GM18861 (cell line): ENCODE measurements around the gene LRRC40.
"Not testable (repeated sequence)": the region's sequence is repeated elsewhere in the genome, so short reads cannot be mapped to it uniquely, and the experiment has no call there.

Experiments used
- ATAC-seq: cut with Tn5 transposase; IDR thresholded peaks from one replicate; pipeline ENCODE4 v1.9.1; 2021; ENCODE audit not compliant: unreplicated experiment

LRRC40 gene

DNA sequence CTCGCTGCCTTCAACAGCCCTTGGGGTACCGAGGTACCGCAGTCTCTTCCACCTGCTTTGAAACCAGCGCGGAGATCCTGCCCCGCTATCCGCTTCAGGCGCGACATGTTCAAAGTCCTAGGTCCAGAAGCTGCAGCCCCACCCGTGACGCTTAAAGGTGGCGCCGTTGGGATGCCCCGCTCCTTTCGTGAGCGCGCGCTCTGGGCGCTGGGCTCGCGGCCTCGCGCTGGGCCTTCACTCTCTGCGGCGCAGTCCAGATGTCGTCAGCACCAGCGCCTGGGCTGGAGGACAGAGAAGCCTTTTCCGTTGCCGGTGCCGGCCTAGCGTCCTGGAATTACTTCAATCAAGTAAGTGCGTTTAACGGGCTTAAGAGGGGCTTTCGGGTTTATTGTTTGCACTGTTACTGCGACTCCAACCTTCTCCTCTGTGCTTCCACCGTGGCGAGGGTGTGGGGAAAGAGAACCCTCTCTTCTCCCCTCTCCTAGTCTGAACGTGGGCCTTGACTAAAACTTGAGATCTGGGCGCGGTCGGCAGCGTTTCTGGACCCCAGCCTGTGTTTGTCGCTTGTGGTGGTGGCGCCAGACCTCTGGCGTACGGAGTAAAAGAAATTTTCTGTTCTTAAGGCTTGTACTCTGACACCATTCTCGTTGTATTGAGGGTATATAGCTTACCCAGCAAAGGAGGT lies at the start of gene LRRC40:
LRRC40 (minus strand) TSS at position 146 of the 685 bp plus-strand sequence; CDS start at position 107, 39 bp downstream.
- ATAC-seq = peak; percentile 78

DNA sequence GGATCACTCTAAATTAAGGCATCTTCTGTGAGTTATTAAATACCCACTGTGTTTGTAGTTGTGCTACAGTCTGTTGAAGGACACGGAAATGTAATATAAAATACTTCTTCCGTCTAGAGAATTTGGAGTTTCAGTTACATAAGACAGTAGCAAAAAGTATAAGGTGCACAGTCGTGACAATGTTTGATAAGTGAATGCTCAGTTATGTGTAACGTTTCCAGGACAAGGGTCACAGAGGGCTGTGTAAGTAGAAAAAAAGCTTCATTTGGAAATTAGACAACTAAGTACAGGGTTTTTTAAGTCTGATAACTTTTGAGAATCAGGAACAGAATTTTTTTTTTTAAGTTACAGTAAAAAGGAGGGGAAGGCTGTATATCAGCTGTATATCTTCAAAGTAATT lies 43.4 kb upstream of the LRRC40 start:
- ATAC-seq = no peak

DNA sequence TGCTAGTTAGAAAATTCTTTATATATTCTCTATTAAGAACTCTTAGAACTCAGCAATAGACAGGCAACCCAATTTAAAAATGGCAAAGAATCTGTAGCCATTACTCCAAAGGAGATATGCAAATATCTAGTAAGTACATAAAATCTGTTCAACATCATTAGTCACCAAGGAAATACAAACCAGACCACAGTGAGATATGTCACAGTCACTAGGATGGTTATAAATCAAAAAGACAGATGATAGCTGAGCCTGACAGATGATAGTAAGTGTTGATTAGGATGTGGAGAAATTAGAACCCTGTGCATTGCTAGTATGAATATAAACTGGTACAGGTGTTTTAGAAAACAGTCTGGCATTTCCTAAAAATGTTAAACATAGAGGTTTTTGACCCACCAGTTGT lies 42.4 kb upstream of the LRRC40 start:
- no peak for ATAC-seq

DNA sequence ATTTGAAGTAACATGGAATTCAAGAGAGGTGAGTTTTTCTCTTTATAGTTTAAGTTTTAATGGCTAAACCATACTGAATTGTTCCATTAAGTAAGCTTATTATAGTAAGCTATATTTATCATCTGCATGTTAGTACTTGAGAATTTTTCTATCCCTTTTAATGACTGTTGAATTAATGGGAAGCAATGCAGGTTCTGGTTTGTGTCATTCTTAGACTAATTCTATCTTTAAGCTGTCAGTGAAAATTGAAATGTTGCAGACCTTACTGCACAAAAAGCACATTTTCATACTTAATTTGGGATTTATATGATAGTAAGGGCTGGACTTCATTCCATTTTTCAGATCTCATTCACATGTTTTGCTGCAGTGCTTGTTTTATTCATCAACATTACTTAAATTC lies 41.7 kb upstream of the LRRC40 start:
- ATAC-seq = no peak

DNA sequence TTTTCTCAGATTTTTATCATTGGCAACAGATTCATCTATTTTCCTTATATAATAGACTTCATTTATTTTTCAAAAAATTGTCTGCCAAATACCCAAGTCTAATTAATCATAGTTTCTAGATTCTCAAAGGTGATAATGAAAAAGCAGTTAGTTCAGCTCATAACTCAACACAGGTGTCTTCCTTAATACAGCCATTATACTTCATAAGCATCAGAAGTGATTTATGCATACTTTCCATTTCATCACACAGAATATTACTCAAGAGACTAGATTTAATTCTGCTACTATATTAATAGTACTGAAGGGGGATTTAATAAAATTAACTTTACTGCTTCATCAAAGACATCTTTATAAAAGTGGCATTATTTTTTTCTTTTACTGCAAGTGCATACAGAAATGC lies 34.6 kb upstream of the LRRC40 start:
- no peak for ATAC-seq

DNA sequence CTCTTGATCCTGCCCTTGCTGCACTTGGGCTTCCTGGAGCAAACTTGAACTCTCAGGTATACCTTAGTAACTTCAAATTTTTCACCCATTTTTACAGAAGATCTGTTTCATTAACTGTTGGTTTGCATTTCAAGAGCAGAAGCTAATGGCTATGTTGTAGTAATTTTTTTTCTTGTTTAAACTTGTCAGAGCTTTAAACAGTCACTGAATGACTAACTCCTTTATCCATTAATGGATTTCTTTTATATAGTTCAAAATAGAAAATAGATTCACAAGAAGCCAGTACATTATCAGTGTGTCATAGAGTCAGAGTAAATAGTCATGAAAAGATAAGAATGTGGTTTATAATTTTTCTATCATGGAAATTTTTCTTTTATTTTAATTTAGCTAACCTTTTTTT lies 29.4 kb upstream of the LRRC40 start:
- ATAC-seq = no peak

DNA sequence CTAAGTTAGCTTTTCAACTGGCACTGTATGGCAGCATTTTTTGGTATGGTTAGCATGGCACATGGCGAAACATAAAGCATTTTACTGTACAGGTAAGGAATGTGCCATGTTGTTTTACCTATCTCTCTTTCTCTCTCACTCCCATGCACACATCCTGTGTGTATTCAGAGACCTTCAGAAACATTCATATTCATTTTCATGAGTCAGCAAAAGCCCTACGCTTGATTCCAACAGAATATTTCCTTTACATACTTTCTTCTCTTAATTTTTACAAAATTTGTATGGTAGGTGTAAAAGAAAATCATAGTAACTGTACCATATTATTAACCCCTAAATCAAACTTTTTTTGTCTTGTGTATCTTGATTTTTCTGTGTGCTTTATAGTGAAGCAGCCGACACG lies 26.1 kb upstream of the LRRC40 start:
- no peak for ATAC-seq

DNA sequence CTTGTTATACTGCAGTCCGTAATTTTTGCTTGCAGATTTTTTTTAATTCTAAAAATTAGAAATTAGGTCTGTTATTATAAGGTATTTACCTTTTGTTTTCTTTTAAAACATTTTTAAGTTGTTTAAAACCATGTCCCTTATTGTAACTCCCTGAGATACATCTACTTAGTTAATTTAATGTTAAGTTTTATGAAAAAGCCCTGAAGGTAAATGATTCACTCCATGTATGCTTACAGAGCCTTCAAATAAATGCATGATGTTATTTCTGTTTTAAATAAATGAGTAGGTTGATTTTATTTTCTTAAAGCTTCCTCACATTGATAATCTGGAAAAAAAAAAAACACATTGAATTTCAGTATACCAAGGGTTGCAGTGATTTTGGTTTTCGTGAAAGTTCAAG lies 23.3 kb upstream of the LRRC40 start:
- no peak for ATAC-seq

DNA sequence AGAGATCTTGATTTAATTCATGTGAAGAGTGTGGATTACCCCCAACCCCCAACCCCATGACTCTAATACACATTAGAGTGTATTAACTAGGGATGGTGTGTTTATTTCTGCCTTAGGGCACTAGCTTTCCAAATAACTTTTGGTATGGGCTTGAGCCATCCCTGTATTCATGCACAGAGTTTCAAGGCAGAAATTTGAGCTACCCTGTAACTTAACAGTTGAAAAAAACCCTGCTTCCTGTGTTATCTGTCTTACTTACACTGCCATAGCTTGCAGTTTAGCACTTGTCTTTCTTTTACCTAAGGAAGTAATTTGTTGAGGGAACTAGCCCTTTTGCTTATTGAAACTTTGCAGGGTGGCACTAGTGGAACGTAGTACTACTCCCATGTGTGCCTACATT lies 22.1 kb upstream of the LRRC40 start:
- no peak for ATAC-seq

DNA sequence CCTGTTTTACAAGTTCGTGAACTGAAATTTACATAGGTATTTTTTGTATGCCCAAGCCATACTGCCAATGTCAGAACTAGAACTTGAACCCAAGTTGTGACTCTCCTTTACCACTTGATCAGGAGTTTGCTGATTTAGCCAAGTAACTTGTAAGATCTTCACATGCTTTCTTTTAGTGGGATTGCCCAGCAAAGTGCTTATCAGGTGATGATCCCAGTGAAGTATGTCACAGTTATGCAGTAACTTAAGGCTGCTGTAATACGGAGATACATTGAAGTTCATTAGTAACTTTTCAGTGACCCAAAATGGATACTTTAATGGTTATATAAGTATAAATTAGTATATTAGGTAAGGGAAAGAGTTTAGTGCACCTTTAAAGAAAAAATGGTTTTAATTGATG lies 19.6 kb upstream of the LRRC40 start:
- no peak for ATAC-seq

DNA sequence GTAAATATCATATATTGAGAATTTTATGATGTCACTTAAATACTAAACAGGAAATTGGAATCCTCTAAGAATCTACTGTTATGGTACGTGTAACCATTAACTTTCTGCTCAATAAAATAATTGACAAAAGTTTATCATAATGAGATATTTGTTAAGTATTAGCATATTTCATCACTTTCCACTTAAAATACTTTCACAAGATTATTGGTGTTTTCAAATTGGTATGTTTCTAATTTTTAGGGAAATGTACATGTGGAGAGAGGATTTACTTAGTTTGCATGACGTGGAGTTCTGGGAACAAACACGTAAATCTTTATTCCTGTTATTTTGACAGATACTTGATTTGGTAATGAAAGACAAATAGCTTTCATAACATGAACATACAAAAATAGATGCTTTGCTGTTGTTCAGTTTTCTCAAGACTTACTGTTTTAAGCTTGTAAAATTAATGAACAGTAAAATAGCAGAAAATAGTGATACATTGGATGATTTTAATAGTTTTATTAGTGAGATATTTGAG lies 17.4 kb upstream of the LRRC40 start:
- no peak for ATAC-seq

DNA sequence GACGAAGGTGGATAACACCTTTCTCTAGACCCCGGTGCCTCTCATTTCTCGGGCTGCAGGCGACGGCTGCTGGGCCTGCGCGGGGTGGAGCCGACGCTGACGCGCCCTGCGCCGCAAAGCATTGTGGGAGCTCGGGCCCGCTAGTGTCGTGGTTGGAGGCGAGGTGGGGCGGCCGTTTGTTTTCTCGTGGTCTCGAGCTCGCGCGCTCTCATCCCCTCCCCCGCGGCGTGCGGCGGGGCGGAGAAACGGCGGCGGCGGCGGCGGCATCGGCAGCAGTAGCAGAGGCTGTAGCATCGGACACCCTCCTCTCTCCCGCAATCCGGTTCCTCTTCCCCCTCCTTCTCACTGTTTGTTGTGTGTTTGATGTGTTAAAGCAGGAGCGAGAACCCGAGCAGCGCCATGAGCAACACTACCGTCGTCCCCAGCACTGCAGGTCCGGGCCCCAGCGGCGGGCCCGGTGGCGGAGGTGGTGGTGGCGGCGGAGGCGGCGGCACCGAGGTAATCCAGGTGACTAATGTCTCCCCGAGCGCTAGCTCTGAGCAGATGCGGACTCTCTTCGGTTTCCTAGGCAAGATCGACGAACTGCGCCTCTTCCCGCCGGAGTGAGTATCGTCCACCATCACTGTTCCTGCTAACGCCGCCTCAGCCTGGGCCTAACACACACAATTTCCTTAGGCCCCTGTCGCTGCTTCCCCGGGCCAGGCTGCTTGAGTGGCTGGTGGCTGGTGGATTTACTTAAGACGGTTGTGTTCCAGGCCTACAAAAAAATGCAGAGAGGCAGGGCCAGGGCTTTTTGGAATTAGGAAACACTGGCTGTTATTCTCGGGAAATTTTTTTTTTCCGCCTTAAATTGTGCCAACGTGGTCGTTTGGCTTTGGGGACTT lies 16.1 kb upstream of the LRRC40 start, which contains the start of gene SRSF11:
SRSF11 (plus strand) TSS at position 143 of the 884 bp plus-strand sequence; CDS start at position 400, 257 bp downstream.
- ATAC-seq = peak; percentile 74

DNA sequence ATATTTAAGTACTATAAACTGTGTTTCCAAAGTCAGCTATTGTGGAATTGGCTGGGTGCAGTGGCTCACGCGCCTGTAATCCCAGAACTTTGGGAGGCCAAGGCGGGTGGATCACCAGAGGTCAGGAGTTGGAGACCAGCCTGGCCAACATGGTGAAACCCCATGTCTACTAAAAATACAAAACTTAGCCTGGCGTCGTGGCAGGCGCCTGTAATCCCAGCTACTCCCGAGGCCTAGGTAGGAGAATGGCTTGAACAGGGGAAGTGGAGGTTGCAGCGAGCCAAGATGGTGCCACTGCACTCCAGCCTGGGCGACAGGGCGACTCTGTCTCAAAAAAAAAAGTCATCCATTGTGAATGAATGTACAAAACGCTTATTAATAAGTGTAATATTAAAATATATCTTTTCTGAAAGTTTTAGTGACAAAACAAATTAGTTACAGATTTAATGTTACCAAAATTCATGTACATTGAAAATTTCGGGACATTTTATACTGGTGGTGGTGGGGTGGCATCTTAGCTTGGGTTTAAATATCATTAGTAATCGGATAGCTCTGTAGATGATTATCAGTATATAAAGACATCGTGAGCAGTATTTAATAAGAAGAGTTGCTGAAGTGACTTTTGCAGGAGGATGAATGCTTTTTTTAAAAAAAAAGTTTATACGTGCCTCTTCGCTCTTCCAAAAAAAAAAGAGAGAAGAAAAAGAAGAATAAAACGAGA lies 15.3 kb upstream of the LRRC40 start:
- ATAC-seq = peak; percentile 8

DNA sequence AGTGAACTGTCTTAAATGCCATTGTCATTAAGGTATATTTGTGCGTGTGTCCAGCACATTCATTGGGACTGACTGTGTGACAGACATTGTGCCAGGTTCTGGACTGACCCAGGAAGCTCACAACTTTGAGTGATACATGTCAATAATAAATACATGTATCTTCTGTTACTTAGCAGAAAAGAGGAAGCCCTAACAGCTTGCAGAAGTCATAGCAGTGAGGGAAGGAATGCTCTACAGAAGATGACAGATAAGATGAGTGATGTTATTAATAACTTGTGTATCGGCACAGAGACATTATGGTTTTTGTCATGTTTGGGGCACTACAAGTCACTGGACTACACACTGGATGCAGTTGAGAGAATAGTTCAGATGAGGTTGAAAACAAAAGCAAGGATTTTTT lies 14.6 kb upstream of the LRRC40 start:
- ATAC-seq = no peak

DNA sequence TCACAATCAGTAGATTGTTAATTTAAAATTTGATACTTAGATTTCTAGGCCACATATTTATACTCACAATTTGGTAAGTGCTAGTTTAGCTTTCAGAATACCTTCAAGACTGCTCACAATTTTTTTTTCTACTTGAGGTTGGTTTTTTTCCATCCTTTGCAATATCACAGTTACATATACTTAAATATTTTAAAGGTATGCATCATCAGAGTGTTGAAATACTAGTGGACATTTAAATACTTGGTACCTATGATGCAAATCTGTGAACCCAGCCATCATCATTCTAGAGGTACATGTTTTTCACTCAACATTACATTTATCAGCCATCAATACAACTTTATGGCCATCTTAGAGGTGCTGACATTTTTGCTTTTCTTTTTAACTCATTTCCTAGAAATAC lies 6.2 kb upstream of the LRRC40 start:
- ATAC-seq = no peak

DNA sequence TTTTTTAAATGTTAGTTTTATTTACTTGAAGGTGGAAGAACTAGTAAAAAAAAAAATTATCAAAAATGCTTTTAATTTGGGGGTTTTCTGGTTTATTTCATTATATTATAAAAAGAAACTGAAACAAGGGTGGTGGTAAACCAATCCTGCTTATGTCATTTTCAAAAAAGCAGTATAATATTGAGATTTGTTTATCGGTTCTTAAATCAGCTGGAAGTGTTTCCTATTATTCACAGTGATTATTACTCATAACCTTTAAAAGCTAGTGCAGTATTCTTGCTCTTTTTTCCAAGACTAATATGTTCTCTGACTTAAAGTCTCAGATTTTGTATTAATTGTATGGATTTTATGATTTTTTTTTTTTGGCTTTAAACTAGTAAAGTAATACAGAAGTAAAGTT lies 5.4 kb upstream of the LRRC40 start:
- ATAC-seq = no peak

DNA sequence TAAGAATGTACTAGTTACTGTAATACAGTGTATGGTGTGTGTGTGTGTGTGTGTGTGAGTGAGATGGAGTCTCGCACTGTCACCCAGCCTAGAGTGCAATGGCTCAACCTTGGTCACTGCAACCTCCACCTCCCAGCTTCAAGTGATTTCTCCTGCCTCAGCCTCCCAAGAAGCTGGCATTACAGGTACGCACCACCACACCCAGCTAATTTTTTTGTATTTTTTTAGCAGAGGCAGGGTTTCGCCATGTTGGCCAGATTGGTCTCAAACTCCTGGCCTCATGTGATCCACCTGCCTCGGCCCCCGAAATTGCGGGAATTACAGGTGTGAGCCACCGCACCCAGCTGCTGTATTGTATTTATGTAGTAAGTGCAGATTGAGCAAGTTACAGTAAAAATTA lies 2.9 kb upstream of the LRRC40 start:
- ATAC-seq = no peak

DNA sequence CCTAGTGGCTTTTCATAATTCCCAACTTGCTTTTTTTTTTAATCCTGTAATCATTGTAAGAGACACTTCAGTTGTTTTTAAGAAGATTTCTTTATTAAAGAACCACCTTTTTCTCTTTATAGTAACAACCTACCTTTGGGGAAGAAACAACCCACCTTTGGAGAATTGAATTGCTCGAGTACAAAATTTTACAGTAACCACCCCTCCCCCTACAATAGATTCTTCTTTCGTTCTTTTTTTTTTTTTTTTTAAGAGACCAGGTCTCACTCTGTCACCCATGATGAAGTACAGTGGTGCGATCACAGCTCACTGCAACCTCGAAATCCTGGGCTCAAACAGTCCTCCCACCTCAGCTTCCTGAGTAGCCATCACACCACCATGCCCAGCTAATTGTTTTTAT lies 2.1 kb upstream of the LRRC40 start:
- no peak for ATAC-seq

DNA sequence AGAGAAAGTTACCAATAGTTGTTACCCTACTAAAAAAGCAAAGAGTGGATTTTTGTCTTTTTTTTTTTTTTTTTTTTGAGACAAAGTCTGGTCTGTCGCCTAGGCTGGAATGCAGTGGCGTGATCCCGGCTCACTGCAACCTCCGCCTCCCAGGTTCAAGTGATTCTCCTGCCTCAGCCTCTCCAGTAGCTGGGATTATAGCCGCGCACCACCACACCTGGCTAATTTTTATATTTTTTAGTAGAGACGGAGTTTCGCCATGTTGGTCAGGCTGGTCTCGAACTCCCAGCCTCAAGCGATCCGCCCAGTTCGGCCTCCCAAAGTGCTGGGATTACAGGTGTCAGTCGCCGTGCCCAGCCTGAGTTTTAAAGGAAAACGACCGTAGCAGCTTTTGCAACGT lies 1.5 kb upstream of the LRRC40 start:
- not testable (repeated sequence) for ATAC-seq

DNA sequence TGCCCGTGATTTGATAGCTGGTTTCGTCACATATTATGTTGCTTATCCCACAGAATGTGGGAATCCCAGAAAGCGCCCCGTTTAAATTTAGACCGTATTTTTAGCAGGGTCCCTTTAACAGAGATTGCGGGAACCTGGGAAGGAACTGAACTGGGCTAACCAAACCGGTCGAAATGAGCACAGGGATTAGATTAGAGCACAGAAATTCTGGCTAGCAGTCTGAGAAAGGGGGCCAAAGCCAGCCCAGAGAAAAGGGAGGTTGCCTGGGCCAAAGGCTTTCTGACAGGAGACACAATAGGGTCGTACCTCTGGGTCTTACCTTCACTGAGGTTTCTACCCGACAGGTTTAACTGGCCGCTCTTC lies 327 bp downstream of the LRRC40 start:
- ATAC-seq = no peak

DNA sequence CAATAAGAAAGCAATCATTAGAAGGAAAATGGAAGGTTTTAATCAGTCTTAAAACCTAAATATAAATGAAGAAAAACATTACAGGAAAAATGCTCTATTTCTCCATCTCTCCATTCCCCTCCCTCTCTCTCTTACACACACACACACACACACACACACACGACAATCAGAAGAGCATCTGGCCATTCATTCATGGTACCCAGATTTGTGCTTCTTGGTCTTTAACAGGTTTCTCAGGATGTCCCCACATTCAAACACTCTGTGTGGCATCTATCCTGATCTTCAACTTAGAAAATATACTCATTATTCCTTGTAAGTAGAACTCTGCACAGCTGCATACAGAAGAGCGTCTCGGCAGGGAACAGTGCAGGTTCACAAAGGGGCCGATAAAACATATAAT lies 779 bp downstream of the LRRC40 start:
- no peak for ATAC-seq

DNA sequence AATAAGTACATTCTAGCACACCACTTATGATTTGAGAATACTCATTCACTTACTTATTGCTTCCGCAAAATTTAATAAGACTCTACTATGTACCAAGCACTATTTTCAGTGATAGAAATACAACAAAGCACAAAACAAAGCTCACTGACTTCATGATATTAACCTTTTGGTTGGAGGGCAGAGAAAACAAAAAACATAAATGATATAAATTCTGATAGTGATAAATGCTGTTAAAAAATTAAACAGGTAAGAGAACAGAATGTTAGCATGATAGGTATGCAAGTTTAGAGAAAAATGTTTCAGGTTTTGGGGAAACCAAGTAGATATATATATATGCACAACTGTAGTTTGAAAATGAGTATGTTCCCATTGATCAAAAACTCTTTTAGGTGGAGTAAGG lies 1.2 kb downstream of the LRRC40 start:
- ATAC-seq = no peak
